Right ventricle myocardium superior (tissue), 1 donor: ENCODE results near the gene PLCB4. TPM values are rescaled to one million over a fixed set of nuclear protein-coding genes. Genes with fewer than 3 reads are reported as not detected.

ENCODE experiments used
- ATAC-seq: fragments of 200-7000 bp; cut with Tn5 transposase; one replicate; pipeline ENCODE4 v1.9.1; 2020; ENCODE audit warnings: mild to moderate bottlenecking; ENCODE audit not compliant: poor library complexity
- DNase-seq: peaks from one replicate; pipeline ENCODE4 v3.0.0-alpha.2; 2020
- intact Hi-C: fragments of 100-400 bp; cut with DNase I; formaldehyde crosslinking; loops from one replicate; pipeline ENCODE4 v1.11.2; 2022
- total RNA-seq: library from RNA; stranded (reverse); fragmentation: NEBNext Ultra II Directional; extraction: Animal tissue kit (Norgen Biotek cat#: 25700); gene quantifications from one replicate; pipeline ENCODE4 v1.2.1, GENCODE V29; 2021
- donor health status: DM: no; HTN: yes; CAD: no; lungs with severe emphysema.

Gene PLCB4
- total RNA-seq, 1 donor from 2014 or later = 27.4 TPM

GRCh38 chr20:9279918-9280401, 211.1 kb downstream of the PLCB4 start:
- intact Hi-C loops = no loop called here
- ATAC-seq = peak; percentile 78
- no peak for DNase-seq

GRCh38 chr20:9280666-9281065, 211.8 kb downstream of the PLCB4 start:
- ATAC-seq = no peak
- intact Hi-C loops = no loop called here

DNA sequence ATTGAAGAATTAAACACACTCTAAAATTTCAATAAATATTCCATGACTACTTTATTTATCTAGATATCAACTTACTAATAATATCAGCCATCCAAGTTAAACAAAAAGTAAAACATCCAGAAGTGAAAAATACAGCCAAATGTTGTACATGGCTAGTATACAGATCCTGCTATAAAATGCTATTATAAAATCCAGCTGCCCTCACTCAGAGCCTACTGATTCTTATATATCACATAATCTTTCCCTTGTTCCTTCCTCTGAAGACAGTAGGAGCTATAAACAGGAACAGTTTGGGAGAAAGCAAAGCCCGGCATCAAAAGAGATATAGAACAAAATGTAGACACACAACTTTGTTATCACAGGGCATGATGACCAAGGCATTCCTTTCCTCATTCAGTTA, 212.9 kb downstream of the PLCB4 start:
- intact Hi-C loops = no loop called here
- ATAC-seq (no peak), DNase-seq (no peak)

More at GRCh38 chr20:9280666-9281065, 211.8 kb downstream of the PLCB4 start:
- DNase-seq = no peak

DNA sequence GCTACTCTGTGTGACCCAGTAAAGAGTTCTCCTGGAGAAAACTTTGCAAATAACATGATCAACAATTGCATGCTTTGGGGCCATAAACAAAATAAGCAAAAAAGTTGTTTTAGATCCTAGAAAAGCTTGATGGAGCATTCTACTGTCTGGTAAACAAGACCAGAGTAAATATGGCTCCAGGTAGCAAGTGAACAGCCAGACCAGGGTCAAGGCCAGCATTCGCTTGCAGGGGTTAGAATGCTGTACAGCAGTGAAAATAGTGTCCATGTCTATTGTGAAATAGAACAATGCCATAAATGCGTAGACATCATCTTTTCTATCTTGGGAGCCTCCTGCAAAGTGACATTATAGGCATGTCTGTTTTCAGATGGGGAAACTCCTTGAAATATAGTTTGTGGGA, 216.7 kb downstream of the PLCB4 start:
- no peak for ATAC-seq
- DNase-seq = no peak
- intact Hi-C loops = no loop called here

GRCh38 chr20:9286501-9287461, 217.9 kb downstream of the PLCB4 start:
- no peak for ATAC-seq
- DNase-seq = no peak
- intact Hi-C loops = no loop called here

DNA sequence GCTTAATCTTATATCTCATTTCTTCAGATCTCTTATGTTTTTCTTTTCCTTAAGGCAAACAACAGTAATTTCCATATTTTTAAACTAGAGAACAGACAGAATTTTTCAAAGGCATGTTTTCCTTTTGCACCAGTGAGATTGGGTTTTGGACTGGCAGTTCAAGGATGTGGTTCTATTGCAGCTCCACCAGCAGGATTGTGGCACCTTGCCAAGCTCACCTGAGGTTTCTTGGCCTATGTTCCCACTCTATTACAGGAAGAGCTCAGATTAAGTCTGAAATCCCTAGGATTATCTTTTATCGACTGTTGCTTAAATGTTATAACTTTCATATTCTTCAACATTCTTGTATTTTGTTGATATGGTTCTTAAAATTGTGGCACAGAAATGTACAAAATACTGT, 218.9 kb downstream of the PLCB4 start:
- no peak for DNase-seq
- ATAC-seq = no peak
- intact Hi-C loops = no loop called here

DNA sequence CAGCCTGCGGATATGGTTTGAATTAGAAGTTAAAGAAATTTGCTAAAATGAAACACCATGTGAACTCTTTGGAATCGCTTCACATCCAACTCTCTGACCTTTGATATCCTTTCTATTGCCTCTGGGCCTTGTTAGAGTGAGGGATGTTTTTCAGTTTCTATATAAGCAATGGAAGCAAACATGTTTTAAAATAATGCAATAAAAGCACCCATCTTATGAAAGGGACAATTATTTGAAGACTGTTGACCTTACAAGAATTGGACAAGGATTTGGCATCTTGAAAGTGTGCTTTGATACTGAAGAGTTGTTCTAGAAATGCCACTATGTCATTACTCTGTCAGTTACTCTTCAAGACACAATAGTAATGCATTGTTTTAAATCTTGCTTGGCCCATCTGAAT, 221.4 kb downstream of the PLCB4 start:
- intact Hi-C loops = no loop called here
- DNase-seq (no peak), ATAC-seq (no peak)

- ATAC-seq (no peak), DNase-seq (no peak)
- intact Hi-C loops = no loop called here
Observed at GRCh38 chr20:9293145-9293544, 224.3 kb downstream of the PLCB4 start.

DNA sequence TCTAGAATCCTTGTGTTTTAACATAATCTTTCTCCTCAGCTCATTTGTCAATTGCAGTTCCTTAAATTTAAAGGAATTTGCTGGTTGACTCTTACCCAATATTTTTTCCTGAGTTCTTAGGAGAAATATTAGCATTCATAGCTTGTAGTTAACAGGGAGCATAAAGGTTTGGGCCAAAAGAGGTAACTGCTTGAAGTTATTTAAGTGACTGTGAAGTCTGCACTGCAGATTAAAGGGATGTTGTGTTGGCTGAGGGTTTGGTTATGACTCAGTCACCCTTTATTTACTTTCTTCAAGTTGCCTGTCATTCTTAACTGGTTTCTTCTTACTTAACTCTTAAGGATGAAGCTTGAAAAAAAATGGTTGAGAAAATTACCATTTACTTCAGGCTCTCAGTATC, 225.2 kb downstream of the PLCB4 start:
- intact Hi-C loops = no loop called here
- DNase-seq (no peak), ATAC-seq (no peak)

GRCh38 chr20:9298906-9299305, 230.0 kb downstream of the PLCB4 start:
- intact Hi-C loops = no loop called here
- DNase-seq (no peak), ATAC-seq (no peak)

GRCh38 chr20:9300080-9300479, 231.2 kb downstream of the PLCB4 start:
- intact Hi-C loops = no loop called here
- ATAC-seq = no peak
- DNase-seq = no peak

- intact Hi-C loops = no loop called here
- DNase-seq (no peak), ATAC-seq (no peak)
Observed at GRCh38 chr20:9300534-9300933, 231.6 kb downstream of the PLCB4 start.

DNA sequence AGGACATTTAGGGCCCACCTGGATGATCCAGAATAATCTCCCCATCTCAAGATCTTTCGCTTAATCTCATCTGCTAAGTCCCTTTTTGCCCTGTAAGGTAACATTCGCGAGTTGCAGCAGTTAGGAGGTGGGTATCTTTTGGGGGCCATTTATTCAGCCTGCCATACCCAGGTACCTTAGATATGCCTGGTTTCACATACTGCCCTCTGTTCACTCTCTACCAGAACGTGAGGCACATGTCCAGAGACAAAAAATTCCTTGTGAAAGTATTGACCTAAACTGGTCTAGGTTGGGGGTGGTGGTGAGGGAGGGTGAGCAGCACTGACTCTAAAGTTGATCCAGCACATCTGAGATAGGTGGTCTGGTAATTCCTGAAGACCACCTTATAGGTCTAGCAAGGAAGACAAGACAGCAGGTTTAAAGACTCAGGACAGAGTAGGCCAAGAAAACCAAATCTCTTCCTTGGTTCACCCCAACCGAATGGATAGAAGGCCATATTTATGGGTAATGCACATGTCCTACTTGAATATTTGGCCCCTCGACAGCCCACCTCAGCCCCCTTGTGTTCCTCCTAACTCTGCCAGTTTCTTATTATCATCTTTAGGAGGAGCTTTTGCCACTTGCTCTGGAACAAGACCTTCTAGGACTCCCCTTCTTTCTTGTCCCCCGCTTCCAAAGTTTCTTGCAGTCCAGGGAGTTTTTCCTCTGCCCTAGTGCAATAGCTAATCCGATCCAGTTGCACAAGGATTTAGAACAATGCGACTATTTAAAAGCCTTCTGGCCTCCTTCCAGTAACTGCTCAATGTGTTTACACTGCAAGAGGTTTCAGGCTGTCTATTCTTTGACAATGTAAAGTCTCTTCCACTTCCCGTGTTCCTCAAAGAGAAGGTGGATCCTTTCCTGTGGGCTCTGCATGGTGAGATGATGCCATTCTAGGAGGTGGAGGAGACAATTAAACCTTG, 232.5 kb downstream of the PLCB4 start:
- ATAC-seq (peak; percentile 86), DNase-seq (no peak)
- intact Hi-C loops = no loop called here

GRCh38 chr20:9302091-9302462, 233.2 kb downstream of the PLCB4 start:
- ATAC-seq (peak; percentile 36), DNase-seq (no peak)
- intact Hi-C loops = no loop called here

DNA sequence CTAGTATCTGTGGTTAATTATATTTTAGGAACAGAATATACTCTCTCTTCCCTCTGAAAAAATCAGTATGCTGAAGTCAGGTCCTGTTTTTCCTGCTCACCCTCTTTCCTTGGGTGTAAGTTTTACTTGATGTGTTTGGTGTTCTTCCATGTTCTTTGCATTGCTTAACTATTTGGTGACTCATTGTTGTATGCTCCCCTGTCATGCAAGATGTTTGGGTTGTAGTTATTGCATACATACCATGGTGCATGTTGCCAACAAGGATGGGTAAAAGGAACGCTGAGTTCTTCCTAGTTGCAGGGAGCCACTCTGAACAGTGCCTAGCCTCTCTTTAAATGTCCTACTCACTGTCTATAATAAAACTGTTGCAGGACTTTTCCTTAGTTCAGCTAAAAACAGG, 237.6 kb downstream of the PLCB4 start:
- intact Hi-C loops = no loop called here
- no peak for DNase-seq
- no peak for ATAC-seq

GRCh38 chr20:9308056-9308455, 239.2 kb downstream of the PLCB4 start:
- ATAC-seq (no peak), DNase-seq (no peak)
- intact Hi-C loops = no loop called here

DNA sequence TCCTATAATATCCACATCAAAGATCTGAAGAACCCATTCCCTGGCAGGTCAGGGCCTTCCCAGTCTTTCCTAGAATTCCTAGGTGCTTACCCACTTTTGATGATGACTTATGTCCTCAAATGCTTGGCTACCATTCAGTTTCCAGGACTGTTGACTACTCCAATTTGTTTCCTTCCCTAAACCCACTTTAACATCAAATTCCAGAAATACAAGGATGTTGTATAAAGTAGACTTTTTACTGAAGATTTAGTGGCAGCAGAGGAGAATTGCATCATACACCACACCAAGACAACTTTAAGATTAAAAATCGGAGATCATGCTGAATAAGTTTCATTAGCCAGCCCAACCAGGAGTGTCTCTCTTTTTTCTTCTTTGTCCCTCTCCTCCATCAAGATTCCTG, 242.2 kb downstream of the PLCB4 start:
- intact Hi-C loops = no loop called here
- DNase-seq = no peak
- ATAC-seq = no peak

GRCh38 chr20:9319687-9320384, 250.9 kb downstream of the PLCB4 start:
- DNase-seq (no peak), ATAC-seq (no peak)
- intact Hi-C loops = no loop called here

DNA sequence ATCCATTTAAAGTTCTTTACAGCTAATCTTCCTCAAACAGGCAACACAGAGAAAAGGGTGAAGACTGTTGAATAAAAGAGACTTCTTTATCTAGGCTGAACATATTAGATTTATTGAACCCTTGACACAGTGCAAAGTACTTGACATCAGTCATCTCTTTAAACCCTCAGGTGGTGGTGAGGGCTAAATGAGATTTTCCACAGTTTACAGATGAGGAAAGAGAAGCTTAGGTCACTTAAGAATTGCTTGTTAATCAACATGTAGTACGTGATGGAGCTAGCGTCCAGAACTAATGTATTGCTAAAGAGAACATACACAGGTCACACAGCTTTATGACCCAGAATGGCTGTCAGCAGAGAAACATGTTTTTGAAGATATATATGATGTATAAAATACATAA, 252.1 kb downstream of the PLCB4 start:
- ATAC-seq (no peak), DNase-seq (no peak)
- intact Hi-C loops = no loop called here
